ENCODE measurements around the gene RPN1.
A peak's percentile ranks its signal among the peaks of the same experiment; 100 is the strongest.
"Not testable (repeated sequence)": the region's sequence is repeated elsewhere in the genome, so short reads cannot be mapped to it uniquely, and the experiment has no call there.

RPN1 gene

GRCh38 chr3:128650096-128651050 lies at the start of gene RPN1:
Gene RPN1 (minus strand): TSS chr3:128650818. CDS start chr3:128650800, 18 bp downstream.
- DNase-seq: peak; percentile 95 to 96

GRCh38 chr3:128698211-128699047 lies 47.8 kb upstream of the RPN1 start:
- DNase-seq: peak; percentile 24 to 34

- no peak for DNase-seq
Measured at GRCh38 chr3:128697341-128697740, 46.7 kb upstream of the RPN1 start.

GRCh38 chr3:128693696-128694095 lies 43.1 kb upstream of the RPN1 start:
- DNase-seq: no peak

GRCh38 chr3:128689060-128689459 lies 38.4 kb upstream of the RPN1 start:
- no peak for DNase-seq

GRCh38 chr3:128686465-128686864 lies 35.8 kb upstream of the RPN1 start:
- no peak for DNase-seq

- DNase-seq: no peak
Measured at GRCh38 chr3:128684986-128685726, 34.5 kb upstream of the RPN1 start.

- no peak for DNase-seq
Measured at GRCh38 chr3:128683957-128684356, 33.3 kb upstream of the RPN1 start.

- no peak for DNase-seq
Measured at GRCh38 chr3:128681369-128681829, 30.8 kb upstream of the RPN1 start.

GRCh38 chr3:128680603-128681368 lies 30.2 kb upstream of the RPN1 start:
- DNase-seq: peak; percentile 100

- no peak for DNase-seq
Measured at GRCh38 chr3:128679338-128679737, 28.7 kb upstream of the RPN1 start.

- DNase-seq: not testable (repeated sequence)
Measured at GRCh38 chr3:128675802-128676201, 25.2 kb upstream of the RPN1 start.

- no peak for DNase-seq
Measured at GRCh38 chr3:128674161-128674784, 23.7 kb upstream of the RPN1 start.

GRCh38 chr3:128667641-128668040 lies 17.0 kb upstream of the RPN1 start:
- no peak for DNase-seq

- DNase-seq: no peak
Measured at GRCh38 chr3:128665362-128666021, 14.9 kb upstream of the RPN1 start.

- DNase-seq: no peak
Measured at GRCh38 chr3:128663151-128663550, 12.5 kb upstream of the RPN1 start.

GRCh38 chr3:128655531-128655930 lies 4.9 kb upstream of the RPN1 start:
- DNase-seq: no peak

GRCh38 chr3:128653993-128654805 lies 3.6 kb upstream of the RPN1 start:
- peak in 1 of 2 experiments; percentile 16 for DNase-seq

- DNase-seq: peak; percentile 55 to 61
Measured at GRCh38 chr3:128653383-128653992, 2.9 kb upstream of the RPN1 start.
